Measurements from ENCODE around the gene FAM171A2. TPM values are rescaled to one million over a fixed set of nuclear protein-coding genes. Genes with fewer than 3 reads are reported as not detected.
"Not testable (repeated sequence)": the region's sequence is repeated elsewhere in the genome, so short reads cannot be mapped to it uniquely, and the experiment has no call there.

FAM171A2 gene
- total and polyA plus RNA-seq, 7 experiments from 2014 or later: 0.11 to 0.78 (median 0.37) TPM

GRCh38 chr17:44372036-44372435, 8.4 kb upstream of the FAM171A2 start:
- peaks cover 15 to 34% (median 23%) of the 10 kb centered on the region in 5 donors for H3K27me3 Mint-ChIP-seq

DNA sequence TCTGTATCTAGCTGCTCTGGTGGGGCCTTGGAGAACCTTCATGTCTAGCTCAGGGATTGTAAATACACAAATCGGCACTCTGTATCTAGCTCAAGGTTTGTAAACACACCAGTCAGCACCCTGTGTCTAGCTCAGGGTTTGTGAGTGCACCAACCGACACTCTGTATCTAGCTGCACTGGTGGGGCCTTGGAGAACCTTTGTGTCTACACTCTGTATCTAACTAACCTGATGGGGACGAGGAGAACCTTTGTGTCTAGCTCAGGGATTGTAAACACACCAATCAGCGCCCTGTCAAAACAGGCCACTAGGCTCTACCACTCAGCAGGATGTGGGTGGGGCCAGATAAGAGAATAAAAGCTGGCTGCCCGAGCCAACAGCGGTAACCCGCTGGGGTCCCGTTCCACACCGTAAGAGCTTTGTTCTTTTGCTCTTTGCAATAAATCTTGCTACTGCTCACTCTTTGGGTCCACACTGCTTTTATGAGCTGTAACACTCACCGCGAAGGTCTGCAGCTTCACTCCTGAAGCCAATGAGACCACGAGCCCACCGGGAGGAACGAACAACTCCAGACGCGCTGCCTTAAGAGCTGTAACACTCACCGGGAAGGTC, 5.9 kb upstream of the FAM171A2 start:
- Mint-ChIP-seq H3K27me3 (peaks cover 15 to 47% (median 39%) of the 10 kb centered on the region in 5 donors), H3K4me3 (peak overlapping the region; percentile 48 to 76 (median 64))
- H3K4me1 ChIP-seq (ENCODE audit: control insufficient read depth in 2 of 2, insufficient read depth in 2 of 2, low read length in 2 of 2); POLR2A ChIA-PET; H3K27ac Mint-ChIP-seq; H3K4me3 ChIP-seq (ENCODE audit: low read length); ATAC-seq; H3K9me3 Mint-ChIP-seq; intact Hi-C loops (cut with micrococcal nuclease); H3K9me3 ChIP-seq (ENCODE audit: control insufficient read depth in 2 of 3, low read length in 3 of 3); CTCF ChIA-PET; H3K36me3 Mint-ChIP-seq; H3K27me3 ChIP-seq (ENCODE audit: control insufficient read depth in 2 of 2, insufficient read depth in 2 of 2, low read length in 2 of 2); H3K36me3 ChIP-seq (ENCODE audit: control insufficient read depth in 2 of 3, insufficient read depth in 3 of 3, low read length in 3 of 3); DNase-seq; H3K4me1 Mint-ChIP-seq; H3K27ac ChIP-seq (ENCODE audit: low read depth, low read length): not testable (repeated sequence)

More at GRCh38 chr17:44372036-44372435, 8.4 kb upstream of the FAM171A2 start:
- Histone ChIP-seq H3K27me3 (ENCODE audit: control insufficient read depth in 2 of 2, insufficient read depth in 2 of 2, low read length in 2 of 2) (no peaks in the 10 kb centered on the region), H3K36me3 (ENCODE audit: control insufficient read depth in 2 of 3, insufficient read depth in 3 of 3, low read length in 3 of 3) (no peaks in the 10 kb centered on the region), H3K9me3 (ENCODE audit: control insufficient read depth in 2 of 3, low read length in 3 of 3) (no peaks in the 10 kb centered on the region), H3K4me1 (ENCODE audit: control insufficient read depth in 2 of 2, insufficient read depth in 2 of 2, low read length in 2 of 2) (no peaks in the 10 kb centered on the region), H3K27ac (ENCODE audit: low read depth, low read length) (no peak overlapping the region), H3K4me3 (ENCODE audit: low read length) (no peak overlapping the region)
- peak overlapping the region in 2 of 9 donors; percentile 38 to 52 for H3K27ac Mint-ChIP-seq
- no peak overlapping the region for H3K4me3 Mint-ChIP-seq
- H3K4me1 Mint-ChIP-seq: peaks cover 0 to 7% (median 4%) of the 10 kb centered on the region in 7 donors
- H3K36me3 Mint-ChIP-seq: no peaks in the 10 kb centered on the region
- H3K9me3 Mint-ChIP-seq: peaks cover 0 to 1% (median 0%) of the 10 kb centered on the region in 11 donors
- ATAC-seq (no peak), DNase-seq (no peak)
- intact Hi-C loops (cut with micrococcal nuclease): no loop called here
- ChIA-PET CTCF (interaction anchor here (1.1 kb wide), 1 partner anchor 9 kb away, joined by 3 read pairs; no protein-coding TSS in a partner anchor), POLR2A (no interaction called here)

DNA sequence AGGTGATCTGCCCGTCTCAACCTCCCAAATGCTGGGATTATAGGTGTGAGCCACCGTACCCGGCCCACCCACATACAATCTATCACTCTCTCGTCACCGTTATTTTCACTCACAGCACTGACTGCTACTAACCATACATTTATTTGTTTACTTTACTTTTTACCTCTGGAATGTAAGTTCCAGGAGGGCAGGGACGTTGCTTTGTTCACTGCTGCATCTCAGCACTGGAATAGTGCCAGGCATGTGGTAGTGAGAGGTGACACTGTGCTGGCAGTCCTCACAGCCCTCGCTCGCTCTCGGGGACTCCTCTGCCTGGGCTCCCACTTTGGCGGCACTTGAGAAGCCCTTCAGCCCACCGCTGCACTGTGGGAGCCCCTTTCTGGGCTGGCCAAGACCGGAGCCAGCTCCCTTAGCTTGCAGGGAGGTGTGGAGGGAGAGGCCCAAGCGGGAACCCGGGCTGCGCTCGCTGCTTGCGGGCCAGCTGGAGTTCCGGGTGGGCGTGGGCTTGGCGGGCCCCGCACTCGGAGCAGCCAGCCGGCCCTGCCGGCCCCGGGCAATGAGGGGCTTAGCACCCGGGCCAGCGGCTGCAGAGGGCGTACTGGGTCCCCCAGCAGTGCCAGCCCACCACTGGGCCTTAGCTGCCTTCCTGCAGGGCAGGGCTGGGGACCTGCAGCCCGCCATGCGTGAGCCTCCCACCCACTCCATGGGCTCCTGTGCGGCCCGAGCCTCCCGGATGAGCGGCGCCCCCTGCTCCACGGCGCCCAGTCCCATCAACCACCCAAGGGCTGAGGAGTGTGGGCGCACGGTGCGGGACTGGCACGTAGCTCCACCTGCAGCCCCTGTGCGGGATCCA, 5.0 kb upstream of the FAM171A2 start:
- H3K9me3 ChIP-seq (ENCODE audit: control insufficient read depth in 2 of 3, low read length in 3 of 3); H3K27me3 ChIP-seq (ENCODE audit: control insufficient read depth in 2 of 2, insufficient read depth in 2 of 2, low read length in 2 of 2); H3K9me3 Mint-ChIP-seq; H3K4me1 ChIP-seq (ENCODE audit: control insufficient read depth in 2 of 2, insufficient read depth in 2 of 2, low read length in 2 of 2); ATAC-seq; H3K4me3 ChIP-seq (ENCODE audit: low read length); POLR2A ChIA-PET; intact Hi-C loops (cut with micrococcal nuclease); H3K27ac Mint-ChIP-seq; H3K4me3 Mint-ChIP-seq; H3K36me3 ChIP-seq (ENCODE audit: control insufficient read depth in 2 of 3, insufficient read depth in 3 of 3, low read length in 3 of 3); H3K36me3 Mint-ChIP-seq; H3K27ac ChIP-seq (ENCODE audit: low read depth, low read length); CTCF ChIA-PET; DNase-seq: not testable (repeated sequence)
- H3K27me3 Mint-ChIP-seq: peaks cover 15 to 53% (median 39%) of the 10 kb centered on the region in 5 donors
- peaks cover 0 to 11% (median 7%) of the 10 kb centered on the region in 7 donors for H3K4me1 Mint-ChIP-seq

- peaks cover 0 to 1% (median 0%) of the 10 kb centered on the region in 11 donors for H3K9me3 Mint-ChIP-seq
- CTCF ChIA-PET: interaction anchor here (1.2 kb wide), 1 partner anchor 10 kb away, joined by 3 read pairs; no protein-coding TSS in a partner anchor
- H3K27me3 Mint-ChIP-seq: peaks cover 9 to 56% (median 39%) of the 10 kb centered on the region in 5 donors
- intact Hi-C loops (cut with micrococcal nuclease): no loop called here
- Histone ChIP-seq H3K4me1 (ENCODE audit: control insufficient read depth in 2 of 2, insufficient read depth in 2 of 2, low read length in 2 of 2) (no peaks in the 10 kb centered on the region), H3K27ac (ENCODE audit: low read depth, low read length) (no peak overlapping the region), H3K27me3 (ENCODE audit: control insufficient read depth in 2 of 2, insufficient read depth in 2 of 2, low read length in 2 of 2) (no peaks in the 10 kb centered on the region), H3K9me3 (ENCODE audit: control insufficient read depth in 2 of 3, low read length in 3 of 3) (no peaks in the 10 kb centered on the region), H3K4me3 (ENCODE audit: low read length) (no peak overlapping the region), H3K36me3 (ENCODE audit: control insufficient read depth in 2 of 3, insufficient read depth in 3 of 3, low read length in 3 of 3) (no peaks in the 10 kb centered on the region)
- no peak for ATAC-seq
- H3K36me3 Mint-ChIP-seq: no peaks in the 10 kb centered on the region
- no peak overlapping the region for H3K27ac Mint-ChIP-seq
- peaks cover 0 to 13% (median 7%) of the 10 kb centered on the region in 7 donors for H3K4me1 Mint-ChIP-seq
- DNase-seq: no peak
- POLR2A ChIA-PET: interaction anchor here (0.5 kb wide), 1 partner anchor 149 kb away, joined by 3 read pairs; no protein-coding TSS in a partner anchor
- no peak overlapping the region for H3K4me3 Mint-ChIP-seq
Measured at GRCh38 chr17:44367231-44367979, 3.8 kb upstream of the FAM171A2 start.

DNA sequence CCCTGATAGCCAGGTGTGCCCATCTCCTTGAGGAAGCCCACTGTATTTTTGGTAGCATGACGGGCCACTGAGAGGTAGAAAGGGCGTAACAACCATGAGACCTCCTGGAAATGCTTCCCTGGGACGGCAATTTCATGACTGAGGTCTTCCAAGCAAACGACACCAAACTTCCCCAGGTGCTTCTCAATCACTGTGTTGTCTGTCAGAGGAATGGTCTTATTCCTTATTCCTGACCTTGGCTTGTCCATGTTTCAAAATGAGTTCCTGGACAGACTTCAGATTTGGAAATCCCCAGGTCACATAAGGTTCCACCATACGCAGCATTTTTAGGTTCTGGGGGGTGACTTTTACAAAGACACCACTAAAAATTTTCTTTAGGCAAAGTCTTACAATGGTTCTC, 1.4 kb upstream of the FAM171A2 start:
- CTCF ChIA-PET: interaction anchor here (0.6 to 1.1 kb wide), 3 partner anchors 11 to 433 kb away, joined by 3 to 4 read pairs (median 3); no protein-coding TSS in a partner anchor
- POLR2A ChIA-PET: interaction anchor here (0.7 kb wide), 1 partner anchor 38 kb away, joined by 4 read pairs; no protein-coding TSS in a partner anchor
- H3K27ac Mint-ChIP-seq; H3K27ac ChIP-seq (ENCODE audit: low read depth, low read length); H3K9me3 ChIP-seq (ENCODE audit: control insufficient read depth in 2 of 3, low read length in 3 of 3); DNase-seq; H3K4me1 ChIP-seq (ENCODE audit: control insufficient read depth in 2 of 2, insufficient read depth in 2 of 2, low read length in 2 of 2); H3K4me3 ChIP-seq (ENCODE audit: low read length); H3K27me3 ChIP-seq (ENCODE audit: control insufficient read depth in 2 of 2, insufficient read depth in 2 of 2, low read length in 2 of 2); H3K36me3 ChIP-seq (ENCODE audit: control insufficient read depth in 2 of 3, insufficient read depth in 3 of 3, low read length in 3 of 3); H3K36me3 Mint-ChIP-seq; intact Hi-C loops (cut with micrococcal nuclease); H3K9me3 Mint-ChIP-seq; ATAC-seq: not testable (repeated sequence)
- Mint-ChIP-seq H3K4me3 (peak overlapping the region in 6 of 10 donors; percentile 47 to 83 (median 76)), H3K27me3 (peaks cover 0 to 68% (median 34%) of the 10 kb centered on the region in 5 donors), H3K4me1 (peaks cover 0 to 13% (median 7%) of the 10 kb centered on the region in 7 donors)

DNA sequence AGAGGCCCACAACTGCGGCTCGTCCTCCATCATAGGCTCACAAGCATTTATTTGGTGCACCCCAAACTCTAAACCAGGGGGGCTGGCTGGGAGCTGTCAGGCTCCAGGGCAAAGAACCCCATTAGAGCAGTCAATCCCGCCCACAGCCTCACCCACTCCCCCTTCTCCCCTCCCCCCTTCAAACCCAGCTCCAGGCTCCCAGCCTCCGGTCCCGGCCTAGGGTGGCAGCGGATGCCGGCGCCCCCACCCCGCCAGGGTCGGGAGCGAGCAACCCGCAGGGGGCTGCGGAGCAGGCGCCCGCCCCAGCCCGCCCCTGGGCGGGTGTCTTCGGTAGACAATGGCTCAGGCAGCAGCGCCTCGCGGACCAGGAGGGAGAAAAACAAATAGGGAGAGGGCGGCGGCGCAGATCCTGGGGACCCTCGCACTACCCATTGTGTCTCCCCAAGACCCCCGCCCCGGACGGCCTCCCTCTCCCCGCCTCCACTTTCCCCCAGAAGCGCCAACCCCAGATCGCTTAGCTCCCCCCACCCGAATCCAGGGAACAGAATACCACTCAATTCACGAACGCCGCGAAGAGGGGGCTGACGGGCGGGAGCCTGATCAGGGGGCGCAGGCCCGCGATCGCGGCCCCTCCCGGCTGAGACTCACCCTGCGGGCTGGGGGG, 572 bp downstream of the FAM171A2 start:
- intact Hi-C loops (cut with micrococcal nuclease): loop anchor here in 1 of 2 donors (1.0 kb wide), 3 partner anchors 9 to 22 kb away; partner anchors contain the start of gene GRN
- peak; percentile 33 for ATAC-seq

More for the DNA sequence above, 572 bp downstream of the FAM171A2 start:
- POLR2A ChIA-PET: interaction anchor here (1.0 kb wide), 1 partner anchor 10 kb away, joined by 3 read pairs; no protein-coding TSS in a partner anchor
- CTCF ChIA-PET: interaction anchor here (1.0 to 1.6 kb wide), 5 partner anchors 8 to 32 kb away, joined by 3 to 9 read pairs (median 4); partner anchors contain the start of gene GRN
- DNase-seq: peak in 5 of 9 donors; percentile 10 to 39 (median 22)
- Mint-ChIP-seq H3K27ac (peak overlapping the region in 2 of 9 donors; percentile 49 to 71), H3K4me1 (peaks cover 6 to 13% (median 8%) of the 10 kb centered on the region in 7 donors), H3K9me3 (no peaks in the 10 kb centered on the region), H3K4me3 (peak overlapping the region; percentile 63 to 82 (median 75)), H3K27me3 (peaks cover 0 to 65% (median 25%) of the 10 kb centered on the region in 5 donors), H3K36me3 (no peaks in the 10 kb centered on the region)
- Histone ChIP-seq H3K4me1 (ENCODE audit: control insufficient read depth in 2 of 2, insufficient read depth in 2 of 2, low read length in 2 of 2) (no peaks in the 10 kb centered on the region), H3K4me3 (ENCODE audit: low read length) (peak overlapping the region; percentile 62), H3K27ac (ENCODE audit: low read depth, low read length) (no peak overlapping the region), H3K9me3 (ENCODE audit: control insufficient read depth in 2 of 3, low read length in 3 of 3) (no peaks in the 10 kb centered on the region), H3K27me3 (ENCODE audit: control insufficient read depth in 2 of 2, insufficient read depth in 2 of 2, low read length in 2 of 2) (no peaks in the 10 kb centered on the region), H3K36me3 (ENCODE audit: control insufficient read depth in 2 of 3, insufficient read depth in 3 of 3, low read length in 3 of 3) (no peaks in the 10 kb centered on the region)
